Non-pigmented ciliary epithelial cell (primary cell): ENCODE results near the gene IFI16.

Experiments
- DNase-seq: peaks from one replicate; pipeline ENCODE4 v3.0.0-alpha.2; 2010; ENCODE audit warnings: low read depth

IFI16 gene

DNA sequence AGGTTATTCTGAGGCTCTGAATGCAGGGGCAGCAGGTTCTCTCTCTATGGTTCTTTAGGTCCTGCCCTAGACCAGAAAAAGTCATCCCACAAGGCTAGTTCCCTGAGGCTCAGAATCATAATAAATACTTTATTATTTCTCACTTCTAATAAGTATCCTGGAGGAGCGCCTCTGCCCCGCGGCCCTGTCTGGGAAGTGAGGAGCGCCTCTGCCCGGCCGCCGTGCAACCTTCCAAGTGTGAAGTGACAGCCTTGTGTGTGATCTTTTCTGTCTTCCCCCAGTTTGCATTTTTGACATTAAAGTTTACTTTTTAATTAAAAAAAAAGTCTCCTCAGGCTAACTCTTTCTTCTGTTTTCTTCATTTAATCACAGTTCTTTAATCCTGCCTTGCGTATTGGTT is 55.4 kb downstream of the IFI16 start:
- no peak for DNase-seq

DNA sequence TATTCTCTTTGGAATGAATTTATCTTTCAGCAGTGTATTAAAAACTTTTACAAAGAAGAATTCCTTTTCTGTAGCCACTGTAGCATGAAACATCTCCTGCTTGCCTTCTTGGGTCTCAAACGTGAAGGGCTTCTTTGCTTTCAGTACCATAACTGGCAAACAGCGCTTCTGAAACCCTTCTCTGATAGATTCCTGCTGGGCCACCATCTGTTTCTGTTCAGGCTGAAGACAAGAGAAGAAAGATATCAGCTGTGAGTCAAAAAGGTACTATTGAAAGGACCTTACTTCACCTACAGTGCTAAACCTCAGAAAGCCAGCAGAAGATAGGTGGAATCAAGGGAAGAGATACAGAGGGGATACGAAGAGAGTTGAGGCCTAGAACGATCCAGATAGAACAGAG is 56.4 kb downstream of the IFI16 start:
- DNase-seq, result no peak

GRCh38 chr1:159067699-159068621 is 58.3 kb downstream of the IFI16 start:
- no peak for DNase-seq

- DNase-seq, result no peak
Observed at GRCh38 chr1:159068886-159069285, 59.2 kb downstream of the IFI16 start.

DNA sequence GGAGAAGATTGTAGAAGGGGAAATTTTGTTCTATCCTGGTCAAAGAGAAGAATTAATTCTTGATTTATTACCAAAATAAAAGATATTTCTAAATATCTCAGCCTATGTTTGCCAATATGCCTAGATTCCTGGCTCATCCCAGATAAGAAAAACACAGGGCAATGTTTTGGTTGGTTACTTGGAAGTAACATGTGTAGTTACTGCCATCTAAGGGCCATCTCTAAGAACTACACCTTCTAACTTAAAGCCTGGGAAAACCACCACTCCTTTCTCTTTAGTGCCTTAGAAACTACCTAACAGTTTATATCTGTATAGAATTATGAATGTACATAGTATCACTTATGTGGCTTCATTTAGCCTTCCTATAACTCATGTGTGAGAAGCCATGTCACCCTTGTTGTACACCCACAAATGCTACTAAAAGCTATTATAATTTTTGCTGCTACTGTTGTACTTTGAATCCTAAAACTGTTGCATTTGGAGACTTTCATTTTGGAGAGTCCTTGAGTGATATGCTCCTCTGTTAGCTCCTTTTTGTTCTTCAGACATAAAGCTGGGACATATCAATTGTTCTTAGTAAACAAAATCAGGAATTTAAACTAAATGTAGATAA is 62.4 kb downstream of the IFI16 start:
- peak; percentile 48 for DNase-seq

DNA sequence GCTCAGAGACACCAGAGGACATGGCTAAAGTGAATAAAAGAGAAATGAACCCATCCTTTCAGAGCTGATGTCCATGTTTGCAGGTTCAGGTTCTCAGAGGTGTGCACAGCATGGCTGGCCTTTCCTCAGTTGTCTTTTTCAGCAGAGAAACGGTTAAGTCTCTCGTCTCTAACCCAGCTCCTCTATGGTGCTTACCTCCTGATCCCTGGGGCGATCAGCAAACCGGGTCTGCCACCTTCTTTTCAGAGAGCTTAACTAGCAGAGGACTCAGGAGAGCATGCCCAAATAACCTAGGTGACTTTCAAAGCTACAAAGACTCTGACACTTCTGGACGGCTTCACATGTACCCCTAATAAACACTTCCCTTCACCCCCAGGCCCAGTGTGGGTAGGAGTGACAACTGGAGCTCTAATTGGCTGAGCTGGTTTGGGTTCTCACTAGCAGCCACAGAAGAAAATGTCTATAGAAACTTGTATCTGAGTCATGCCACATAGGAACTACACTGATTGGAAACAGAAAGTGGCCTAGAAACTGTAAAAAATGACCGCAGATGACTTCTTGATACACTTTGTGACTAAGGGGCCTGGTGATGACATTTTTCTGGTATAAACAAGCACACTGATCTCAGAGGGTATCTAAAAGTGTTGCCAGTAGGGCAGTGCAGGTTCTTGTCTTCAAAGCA is 66.9 kb downstream of the IFI16 start, which contains the start of gene AIM2:
AIM2 (minus strand) TSS at position 329 of the 682 bp plus-strand sequence. CDS start 3,267 bp downstream, outside the sequence.
- DNase-seq, result no peak

DNA sequence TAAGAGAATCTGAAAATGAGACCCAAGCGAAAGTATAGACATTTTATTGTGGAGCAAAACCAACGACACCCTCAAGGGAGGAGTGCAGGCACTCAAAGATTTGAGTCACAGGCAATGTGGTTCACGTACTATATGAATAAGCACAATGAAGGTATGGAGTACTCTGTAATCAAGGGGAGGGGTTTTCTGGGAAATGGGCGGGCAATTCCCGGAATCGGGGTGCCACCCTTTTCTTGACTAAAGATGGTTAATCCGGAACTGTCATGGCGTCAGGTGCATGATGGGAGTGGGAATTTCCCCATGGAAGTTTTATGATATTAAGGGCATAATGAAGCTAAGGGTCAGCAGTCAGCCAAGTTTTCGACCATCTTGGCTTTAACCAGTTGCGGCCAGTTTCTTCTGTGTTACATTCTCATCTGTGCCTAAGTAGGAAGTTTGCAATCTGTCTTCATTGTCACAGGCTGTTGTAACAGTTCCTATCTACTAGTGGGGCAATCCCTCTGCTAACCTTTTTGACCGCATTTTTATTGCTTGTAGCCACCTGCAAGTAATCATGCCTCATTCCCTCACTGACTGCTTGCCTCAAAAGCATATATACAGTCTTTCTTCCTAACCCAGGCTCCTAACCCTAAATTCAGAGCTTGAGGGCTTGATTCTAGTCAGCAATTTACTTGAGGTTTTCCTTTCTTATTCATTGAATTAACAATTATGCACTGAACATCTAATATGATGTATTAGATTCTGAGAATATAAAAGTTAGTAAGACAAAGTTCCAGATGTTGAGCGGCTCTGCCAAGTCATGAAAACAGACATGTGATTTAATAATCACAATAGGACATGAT is 67.6 kb downstream of the IFI16 start:
- DNase-seq, result no peak

DNA sequence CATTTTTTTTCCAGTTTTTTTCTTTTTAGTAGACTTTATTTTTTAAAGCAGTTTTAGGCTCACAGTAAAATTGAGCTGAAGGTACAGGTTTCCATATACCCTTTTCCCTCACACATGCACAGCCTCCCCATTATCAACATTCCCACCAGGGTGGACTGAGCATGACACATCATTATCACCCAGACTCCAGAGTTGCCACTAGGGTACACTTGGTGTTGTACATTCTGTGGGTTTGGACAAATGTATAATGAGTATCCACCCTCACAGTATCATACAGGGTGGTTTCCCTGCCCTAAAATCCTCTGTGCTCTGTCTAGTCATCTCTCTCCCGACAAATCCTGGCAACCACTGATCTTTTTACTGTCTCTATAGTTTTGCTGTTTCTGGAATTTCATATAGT is 69.8 kb downstream of the IFI16 start:
- DNase-seq, result no peak

- no peak for DNase-seq
Observed at GRCh38 chr1:159081626-159082025, 71.9 kb downstream of the IFI16 start.

DNA sequence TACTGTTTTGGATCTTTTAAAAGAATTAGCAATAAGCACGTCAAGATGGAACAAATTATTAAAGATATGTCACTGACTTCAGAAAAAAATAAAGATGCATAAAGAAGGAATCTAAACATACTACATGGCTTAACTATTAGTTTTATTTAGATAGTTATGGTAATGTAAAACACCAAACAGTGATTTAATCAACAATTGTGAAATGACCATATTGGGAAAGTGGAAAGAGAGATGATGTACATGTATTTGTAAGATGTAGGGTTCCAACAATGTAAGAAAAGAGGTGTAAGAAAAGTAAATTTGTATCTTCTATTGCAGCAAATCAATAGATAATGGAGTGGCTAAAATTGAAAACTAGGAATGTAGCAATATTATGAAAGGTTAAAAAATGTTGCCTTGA is 73.3 kb downstream of the IFI16 start:
- no peak for DNase-seq

- DNase-seq, result no peak
Observed at GRCh38 chr1:159084152-159084551, 74.4 kb downstream of the IFI16 start.

GRCh38 chr1:159084867-159085266 is 75.2 kb downstream of the IFI16 start:
- DNase-seq, result no peak

- peak; percentile 69 for DNase-seq
Observed at GRCh38 chr1:159088050-159088449, 78.3 kb downstream of the IFI16 start.

DNA sequence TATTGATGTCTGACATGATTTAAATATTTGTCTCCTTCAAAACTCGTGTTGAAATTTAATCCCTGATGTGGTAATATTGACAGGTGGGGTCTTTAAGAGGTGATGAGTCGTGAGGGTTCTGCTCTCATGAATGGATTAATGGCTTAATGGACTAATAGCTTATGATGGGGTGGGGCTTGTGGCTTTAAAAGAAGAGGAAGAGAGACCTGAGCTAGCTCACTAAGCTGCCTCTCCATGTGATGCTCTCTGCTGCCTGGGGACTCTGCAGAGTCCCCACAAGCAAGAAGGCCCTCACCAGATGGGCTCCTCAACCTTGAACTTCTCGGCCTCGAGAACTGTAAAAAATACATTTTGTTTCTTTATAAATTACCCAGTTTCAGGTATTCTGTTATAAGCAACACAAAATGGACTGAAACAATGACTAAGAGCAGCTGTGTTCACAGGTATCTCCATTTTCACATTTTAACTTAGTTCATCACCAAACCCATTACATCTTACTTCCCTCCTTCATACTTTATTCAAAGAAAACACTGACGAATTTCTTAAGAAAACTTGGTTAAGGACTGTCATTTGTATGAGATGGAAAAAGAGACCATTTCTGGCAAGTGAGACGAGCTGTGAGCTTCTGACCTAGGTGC is 79.0 kb downstream of the IFI16 start:
- DNase-seq, result no peak

DNA sequence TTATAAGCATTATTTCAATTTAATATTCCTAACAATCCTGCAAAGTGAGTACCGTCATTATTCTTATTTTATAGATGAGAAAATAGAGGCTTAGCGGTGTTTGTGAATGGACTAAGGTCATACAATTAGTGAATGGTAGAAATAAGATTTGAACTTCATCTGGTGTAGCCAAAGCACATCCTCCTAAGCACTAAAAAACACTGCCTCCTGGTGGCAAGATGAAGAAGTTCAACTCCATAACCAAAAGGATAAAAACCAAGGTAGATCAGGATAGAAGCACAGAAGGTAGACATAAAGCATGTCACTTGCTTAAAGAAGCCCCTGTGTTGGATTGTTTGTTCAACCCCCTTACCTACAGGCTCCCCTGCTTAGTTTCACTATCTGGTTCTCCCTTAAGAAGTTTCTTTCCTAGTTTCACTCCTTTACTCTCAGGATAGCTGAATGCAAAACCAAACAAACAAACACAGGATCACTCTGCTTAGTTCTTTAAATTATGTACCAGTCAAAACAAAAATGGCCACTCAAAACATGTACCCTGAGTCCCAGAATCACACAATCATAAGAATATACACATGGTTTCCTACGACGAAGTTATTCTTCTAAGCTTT is 79.6 kb downstream of the IFI16 start:
- no peak for DNase-seq

- no peak for DNase-seq
Observed at GRCh38 chr1:159090286-159091179, 80.8 kb downstream of the IFI16 start.

GRCh38 chr1:159091180-159091560 is 81.5 kb downstream of the IFI16 start:
- DNase-seq, result no peak

GRCh38 chr1:159091607-159092031 is 81.9 kb downstream of the IFI16 start:
- DNase-seq, result peak; percentile 41

DNA sequence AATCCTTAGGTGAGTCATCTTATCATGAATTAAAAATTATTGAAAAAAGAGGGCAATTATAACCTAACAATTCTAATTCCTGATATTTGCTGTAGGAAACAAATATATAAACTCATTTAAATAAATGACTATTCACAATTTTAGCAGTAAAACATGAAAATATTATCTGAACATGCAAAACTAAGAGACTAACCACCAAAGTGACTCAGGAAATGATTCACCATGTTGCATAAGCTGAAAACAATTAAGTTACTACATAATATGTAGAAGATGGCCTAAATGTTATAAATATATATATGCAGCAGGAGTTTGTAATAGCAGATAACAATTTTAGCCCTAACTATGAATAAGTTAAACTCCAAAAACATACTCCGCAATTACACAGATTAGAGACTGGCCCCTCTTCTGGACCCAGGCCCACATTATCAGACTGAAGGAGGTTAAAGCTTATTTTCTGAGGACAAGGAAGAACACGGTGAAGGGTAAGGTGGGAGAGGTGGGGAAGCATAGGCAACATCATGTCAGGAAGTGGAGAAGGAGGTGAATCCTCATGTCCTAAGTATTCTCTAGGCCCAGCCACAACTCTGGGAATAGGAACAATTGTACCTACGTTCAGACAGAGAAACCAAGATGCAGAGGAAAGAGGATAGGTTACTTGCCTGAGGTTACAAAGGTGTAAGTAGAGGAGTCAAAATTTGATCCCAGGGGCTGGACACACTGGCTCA is 82.5 kb downstream of the IFI16 start:
- peak; percentile 50 for DNase-seq
